Activated T-helper 17 cell treated with anti-CD3 and anti-CD28 coated beads, Interleukin-2, amount 50 U/mL, for 72 hours (primary cell): ENCODE results near the gene SLCO4A1. TPM values are rescaled to one million over a fixed set of nuclear protein-coding genes. Genes with fewer than 3 reads are reported as not detected.
A peak's percentile ranks its signal among the peaks of the same experiment; 100 is the strongest.

Experiments
- ATAC-seq: fragments of 150-1000 bp; cut with Tn5 transposase; replicated peaks from 2 replicates; pipeline ENCODE4 v1.10.0; 2021; ENCODE audit warnings: mild to moderate bottlenecking, moderate library complexity
- H3K27ac Mint-ChIP-seq: one replicate; pipeline ENCODE4 v1.8.0; 2022; ENCODE audit warnings: mixed read lengths
- H3K27me3 Mint-ChIP-seq: one replicate; pipeline ENCODE4 v1.8.0; 2022; ENCODE audit warnings: mixed read lengths
- H3K36me3 Mint-ChIP-seq: one replicate; pipeline ENCODE4 v1.8.0; 2022; ENCODE audit warnings: low read depth, mild to moderate bottlenecking, mixed read lengths
- H3K4me1 Mint-ChIP-seq: one replicate; pipeline ENCODE4 v1.8.0; 2022; ENCODE audit warnings: mixed read lengths
- H3K4me3 Mint-ChIP-seq: one replicate; pipeline ENCODE4 v1.8.0; 2022; ENCODE audit warnings: mild to moderate bottlenecking, mixed read lengths
- H3K9me3 Mint-ChIP-seq: one replicate; pipeline ENCODE4 v1.8.0; 2022; ENCODE audit warnings: mixed read lengths
- total RNA-seq, 2 donors: library from RNA; stranded (reverse); gene quantifications; one replicate each; pipeline ENCODE4 v1.2.3, GENCODE V29; 2022

SLCO4A1 gene
- total RNA-seq, 2 donors from 2014 or later = 41.1 to 53.6 TPM

GRCh38 chr20:62614085-62614960, 28.0 kb upstream of the SLCO4A1 start:
- Mint-ChIP-seq H3K4me3 (no peak overlapping the region), H3K27me3 (peaks cover under 1% of the 10 kb centered on the region), H3K9me3 (peaks cover 5% of the 10 kb centered on the region), H3K36me3 (no peaks in the 10 kb centered on the region), H3K4me1 (peaks cover 10% of the 10 kb centered on the region), H3K27ac (no peak overlapping the region)
- no peak for ATAC-seq

GRCh38 chr20:62614961-62615680, 27.2 kb upstream of the SLCO4A1 start:
- Mint-ChIP-seq H3K27ac (no peak overlapping the region), H3K27me3 (no peaks in the 10 kb centered on the region), H3K4me3 (no peak overlapping the region), H3K9me3 (peaks cover 5% of the 10 kb centered on the region), H3K4me1 (peaks cover 10% of the 10 kb centered on the region), H3K36me3 (no peaks in the 10 kb centered on the region)
- ATAC-seq = no peak

GRCh38 chr20:62615750-62616251, 26.5 kb upstream of the SLCO4A1 start:
- Mint-ChIP-seq H3K4me1 (peaks cover 10% of the 10 kb centered on the region), H3K27ac (no peak overlapping the region), H3K27me3 (no peaks in the 10 kb centered on the region), H3K36me3 (no peaks in the 10 kb centered on the region), H3K4me3 (no peak overlapping the region), H3K9me3 (peaks cover under 1% of the 10 kb centered on the region)
- no peak for ATAC-seq

GRCh38 chr20:62616728-62617621, 25.3 kb upstream of the SLCO4A1 start:
- Mint-ChIP-seq H3K4me3 (peak overlapping the region; percentile 79), H3K27ac (peak overlapping the region; percentile 88)

GRCh38 chr20:62617711-62618483, 24.4 kb upstream of the SLCO4A1 start:
- H3K27ac Mint-ChIP-seq = peak overlapping the region; percentile 88
- no peaks in the 10 kb centered on the region for H3K9me3 Mint-ChIP-seq
- ATAC-seq = peak; percentile 87
- H3K27me3 Mint-ChIP-seq = no peaks in the 10 kb centered on the region
- peak overlapping the region; percentile 79 for H3K4me3 Mint-ChIP-seq
- peaks cover 10% of the 10 kb centered on the region for H3K4me1 Mint-ChIP-seq
- H3K36me3 Mint-ChIP-seq = no peaks in the 10 kb centered on the region

More at GRCh38 chr20:62616728-62617621, 25.3 kb upstream of the SLCO4A1 start:
- H3K27me3 Mint-ChIP-seq = no peaks in the 10 kb centered on the region
- no peaks in the 10 kb centered on the region for H3K9me3 Mint-ChIP-seq
- peak; percentile 68 for ATAC-seq
- peaks cover 10% of the 10 kb centered on the region for H3K4me1 Mint-ChIP-seq
- H3K36me3 Mint-ChIP-seq = no peaks in the 10 kb centered on the region

- H3K4me1 Mint-ChIP-seq = peaks cover 17% of the 10 kb centered on the region
- H3K36me3 Mint-ChIP-seq = peaks cover 9% of the 10 kb centered on the region
- H3K27ac Mint-ChIP-seq = peak overlapping the region; percentile 88
- no peaks in the 10 kb centered on the region for H3K9me3 Mint-ChIP-seq
- H3K27me3 Mint-ChIP-seq = no peaks in the 10 kb centered on the region
- peak; percentile 65 for ATAC-seq
- H3K4me3 Mint-ChIP-seq = peak overlapping the region; percentile 79
These were observed 23.4 kb upstream of the SLCO4A1 start for GRCh38 chr20:62618611-62619529.

GRCh38 chr20:62620625-62621024, 21.7 kb upstream of the SLCO4A1 start:
- Mint-ChIP-seq H3K4me3 (peak overlapping the region; percentile 16), H3K27me3 (no peaks in the 10 kb centered on the region), H3K9me3 (no peaks in the 10 kb centered on the region), H3K27ac (no peak overlapping the region), H3K4me1 (peaks cover 19% of the 10 kb centered on the region), H3K36me3 (peaks cover 10% of the 10 kb centered on the region)
- ATAC-seq = no peak

- Mint-ChIP-seq H3K27ac (peak overlapping the region; percentile 98), H3K27me3 (no peaks in the 10 kb centered on the region), H3K9me3 (no peaks in the 10 kb centered on the region), H3K4me1 (peaks cover 19% of the 10 kb centered on the region), H3K36me3 (peaks cover 10% of the 10 kb centered on the region), H3K4me3 (peak overlapping the region; percentile 85)
- ATAC-seq = no peak
These were observed 20.8 kb upstream of the SLCO4A1 start for GRCh38 chr20:62621251-62622110.

- ATAC-seq = no peak
- no peaks in the 10 kb centered on the region for H3K27me3 Mint-ChIP-seq
- peak overlapping the region; percentile 85 for H3K4me3 Mint-ChIP-seq
- peak overlapping the region; percentile 98 for H3K27ac Mint-ChIP-seq
- H3K9me3 Mint-ChIP-seq = no peaks in the 10 kb centered on the region
- H3K4me1 Mint-ChIP-seq = peaks cover 14% of the 10 kb centered on the region
- H3K36me3 Mint-ChIP-seq = peaks cover 10% of the 10 kb centered on the region
These were observed 20.0 kb upstream of the SLCO4A1 start for GRCh38 chr20:62622178-62622876.

GRCh38 chr20:62622877-62623487, 19.3 kb upstream of the SLCO4A1 start:
- H3K4me3 Mint-ChIP-seq = peak overlapping the region; percentile 85
- peaks cover 10% of the 10 kb centered on the region for H3K36me3 Mint-ChIP-seq
- peak overlapping the region; percentile 98 for H3K27ac Mint-ChIP-seq
- H3K27me3 Mint-ChIP-seq = no peaks in the 10 kb centered on the region
- no peaks in the 10 kb centered on the region for H3K9me3 Mint-ChIP-seq
- ATAC-seq = peak; percentile 3
- H3K4me1 Mint-ChIP-seq = peaks cover 14% of the 10 kb centered on the region
